ENCODE data around the gene ACTR1A. TPM values are rescaled to one million over a fixed set of nuclear protein-coding genes. Genes with fewer than 3 reads are reported as not detected.

Gene ACTR1A
- total and polyA plus RNA-seq, 7 experiments from 2014 or later, result 47.5 to 69.4 (median 58.9) TPM

DNA sequence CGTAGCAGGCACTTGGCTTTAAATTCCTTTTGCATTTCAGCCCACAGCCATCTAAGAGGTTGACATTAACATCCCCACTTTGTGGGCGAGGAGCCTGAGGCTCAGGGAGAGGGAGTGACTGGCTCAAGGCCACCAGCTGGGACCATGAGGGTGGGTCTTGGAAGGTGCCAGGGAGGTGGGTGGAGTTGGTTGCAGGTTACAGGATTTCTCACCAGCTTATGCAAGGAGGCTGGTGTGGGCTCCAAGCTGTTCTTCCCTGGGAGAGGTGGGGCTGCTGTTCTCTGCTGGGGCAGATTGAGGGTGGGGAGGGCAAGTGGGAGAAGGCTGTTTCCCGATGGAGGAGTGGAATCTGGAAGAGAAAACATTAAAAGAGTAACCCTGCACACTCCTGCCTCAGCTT lies 37.0 kb downstream of the ACTR1A start:
- H3K9me3 ChIP-seq (ENCODE audit: control insufficient read depth in 2 of 3, low read length in 3 of 3), result no peaks in the 10 kb centered on the region

DNA sequence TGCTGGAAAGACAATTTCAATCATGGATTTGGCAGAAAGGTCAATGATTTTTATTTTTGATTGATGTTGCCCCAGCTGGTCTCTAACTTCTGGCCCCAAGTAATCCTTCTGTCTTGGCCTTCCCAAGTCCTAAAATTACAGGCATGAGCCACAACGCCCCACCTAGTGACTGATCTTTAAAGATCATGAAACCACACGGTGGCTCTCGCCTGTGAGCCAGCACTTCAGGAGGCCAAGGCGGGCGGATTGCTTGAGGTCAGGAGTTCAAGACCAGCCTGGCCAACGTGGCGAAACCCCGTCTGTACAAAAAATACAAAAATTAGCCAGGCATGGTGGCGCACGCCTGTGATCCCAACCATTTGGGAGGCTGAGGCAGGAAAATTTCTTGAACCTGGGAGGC lies 38.5 kb downstream of the ACTR1A start:
- Histone ChIP-seq H3K4me1 (ENCODE audit: control insufficient read depth in 2 of 2, insufficient read depth in 2 of 2, low read length in 2 of 2) (peaks cover 9 to 14% of the 10 kb centered on the region in 2 donors), H3K36me3 (ENCODE audit: control insufficient read depth in 2 of 3, insufficient read depth in 3 of 3, low read length in 3 of 3) (peaks cover 0 to 4% (median 0%) of the 10 kb centered on the region in 3 experiments), H3K27me3 (ENCODE audit: control insufficient read depth in 2 of 2, insufficient read depth in 2 of 2, low read length in 2 of 2) (no peaks in the 10 kb centered on the region), H3K4me3 (ENCODE audit: low read length) (no peak overlapping the region), H3K9me3 (ENCODE audit: control insufficient read depth in 2 of 3, low read length in 3 of 3) (no peaks in the 10 kb centered on the region), H3K27ac (ENCODE audit: low read depth, low read length) (no peak overlapping the region)
- H3K9me3 Mint-ChIP-seq, result no peaks in the 10 kb centered on the region
- intact Hi-C loops (cut with micrococcal nuclease), result loop anchor here in 1 of 2 donors (5.0 kb wide), 2 partner anchors 312 to 332 kb away; partner anchors contain the start of genes NOLC1 and PPRC1
- peak overlapping the region in 1 of 10 donors; percentile 7 for H3K4me3 Mint-ChIP-seq
- H3K27ac Mint-ChIP-seq, result no peak overlapping the region
- peaks cover 20 to 39% (median 34%) of the 10 kb centered on the region in 7 donors for H3K4me1 Mint-ChIP-seq
- CTCF ChIA-PET, result interaction anchor here (0.7 kb wide), 2 partner anchors 15 to 117 kb away, joined by 3 read pairs; no protein-coding TSS in a partner anchor
- ATAC-seq, result no peak
- DNase-seq, result no peak
- peaks cover 0 to 2% (median 0%) of the 10 kb centered on the region in 5 donors for H3K27me3 Mint-ChIP-seq
- peaks cover 0 to 6% (median 3%) of the 10 kb centered on the region in 5 donors for H3K36me3 Mint-ChIP-seq
- POLR2A ChIA-PET, result interaction anchor here (0.6 to 1.2 kb wide), 2 partner anchors 14 to 29 kb away, joined by 3 read pairs; no protein-coding TSS in a partner anchor

More for the DNA sequence above, 37.0 kb downstream of the ACTR1A start:
- no peak for DNase-seq
- Mint-ChIP-seq H3K9me3 (no peaks in the 10 kb centered on the region), H3K36me3 (peaks cover 0 to 10% (median 5%) of the 10 kb centered on the region in 5 donors), H3K27ac (no peak overlapping the region), H3K4me3 (no peak overlapping the region), H3K4me1 (peaks cover 21 to 41% (median 30%) of the 10 kb centered on the region in 7 donors), H3K27me3 (peaks cover 0 to 2% (median 0%) of the 10 kb centered on the region in 5 donors)
- intact Hi-C loops (cut with micrococcal nuclease), result no loop called here
- Histone ChIP-seq H3K4me3 (ENCODE audit: low read length) (no peak overlapping the region), H3K4me1 (ENCODE audit: control insufficient read depth in 2 of 2, insufficient read depth in 2 of 2, low read length in 2 of 2) (peaks cover 9 to 14% of the 10 kb centered on the region in 2 donors), H3K27ac (ENCODE audit: low read depth, low read length) (no peak overlapping the region), H3K36me3 (ENCODE audit: control insufficient read depth in 2 of 3, insufficient read depth in 3 of 3, low read length in 3 of 3) (peaks cover 0 to 10% (median 0%) of the 10 kb centered on the region in 3 experiments), H3K27me3 (ENCODE audit: control insufficient read depth in 2 of 2, insufficient read depth in 2 of 2, low read length in 2 of 2) (no peaks in the 10 kb centered on the region)
- CTCF ChIA-PET, result interaction anchor here (0.9 to 1.1 kb wide), 3 partner anchors 13 to 218 kb away, joined by 3 to 4 read pairs (median 3); no protein-coding TSS in a partner anchor
- no peak for ATAC-seq
- POLR2A ChIA-PET, result interaction anchor here (1.0 to 1.3 kb wide), 3 partner anchors 14 to 62 kb away, joined by 3 to 4 read pairs (median 4); partner anchors contain the start of gene C10orf95

GRCh38 chr10:102462512-102463054 lies 39.9 kb downstream of the ACTR1A start:
- POLR2A ChIA-PET, result interaction anchor here (0.6 to 5.5 kb wide), 5 partner anchors 9 to 342 kb away, joined by 3 to 73 read pairs (median 3); partner anchors contain the start of gene C10orf95
- Mint-ChIP-seq H3K4me1 (peaks cover 19 to 38% (median 34%) of the 10 kb centered on the region in 7 donors), H3K27ac (peak overlapping the region in 1 of 9 donors; percentile 8), H3K27me3 (peaks cover 0 to 2% (median 0%) of the 10 kb centered on the region in 5 donors), H3K4me3 (peak overlapping the region; percentile 64 to 96 (median 89)), H3K9me3 (no peaks in the 10 kb centered on the region), H3K36me3 (peaks cover 0 to 4% (median 0%) of the 10 kb centered on the region in 5 donors)
- H3K27me3 ChIP-seq (ENCODE audit: control insufficient read depth in 2 of 2, insufficient read depth in 2 of 2, low read length in 2 of 2), result no peaks in the 10 kb centered on the region
- no peak for ATAC-seq
- no peak for DNase-seq
- H3K9me3 ChIP-seq (ENCODE audit: control insufficient read depth in 2 of 3, low read length in 3 of 3), result no peaks in the 10 kb centered on the region
- intact Hi-C loops (cut with micrococcal nuclease), result loop anchor here in 1 of 2 donors (5.0 kb wide), 2 partner anchors 310 to 330 kb away; partner anchors contain the start of genes NOLC1 and PPRC1
- H3K4me1 ChIP-seq (ENCODE audit: control insufficient read depth in 2 of 2, insufficient read depth in 2 of 2, low read length in 2 of 2), result peaks cover 9 to 14% of the 10 kb centered on the region in 2 donors
- H3K36me3 ChIP-seq (ENCODE audit: control insufficient read depth in 2 of 3, insufficient read depth in 3 of 3, low read length in 3 of 3), result no peaks in the 10 kb centered on the region
- H3K27ac ChIP-seq (ENCODE audit: low read depth, low read length), result no peak overlapping the region
- CTCF ChIA-PET, result interaction anchor here (2.3 kb wide), 1 partner anchor 41 kb away, joined by 11 read pairs; the partner anchor contains the start of gene FBXL15
- no peak overlapping the region for H3K4me3 ChIP-seq (ENCODE audit: low read length)

GRCh38 chr10:102461187-102462054 lies 41.1 kb downstream of the ACTR1A start:
- POLR2A ChIA-PET, result interaction anchor here (0.7 to 5.5 kb wide), 16 partner anchors 10 to 678 kb away, joined by 3 to 73 read pairs (median 4); partner anchors contain the start of genes ACTR1A, C10orf95, CUEDC2 and FBXL15
- peak overlapping the region; percentile 93 for H3K4me3 ChIP-seq (ENCODE audit: low read length)
- Mint-ChIP-seq H3K27ac (peak overlapping the region; percentile 72 to 90 (median 85)), H3K4me3 (peak overlapping the region; percentile 83 to 96 (median 92)), H3K4me1 (peaks cover 19 to 40% (median 34%) of the 10 kb centered on the region in 7 donors), H3K9me3 (no peaks in the 10 kb centered on the region), H3K27me3 (peaks cover 0 to 2% (median 0%) of the 10 kb centered on the region in 5 donors), H3K36me3 (no peaks in the 10 kb centered on the region)
- intact Hi-C loops (cut with micrococcal nuclease), result loop anchor here (1.0 to 5.0 kb wide), 12 partner anchors 11 to 329 kb away; partner anchors contain the start of genes ACTR1A (in 2 of the 2), CUEDC2 (in 2 of the 2), GBF1 (in 1 of the 2) and NOLC1 (in 1 of the 2)
- H3K4me1 ChIP-seq (ENCODE audit: control insufficient read depth in 2 of 2, insufficient read depth in 2 of 2, low read length in 2 of 2), result peaks cover 9 to 14% of the 10 kb centered on the region in 2 donors
- H3K9me3 ChIP-seq (ENCODE audit: control insufficient read depth in 2 of 3, low read length in 3 of 3), result no peaks in the 10 kb centered on the region
- DNase-seq (peak; percentile 84 to 95 (median 90)), ATAC-seq (peak; percentile 99)
- H3K36me3 ChIP-seq (ENCODE audit: control insufficient read depth in 2 of 3, insufficient read depth in 3 of 3, low read length in 3 of 3), result peaks cover 0 to 1% (median 0%) of the 10 kb centered on the region in 3 experiments
- CTCF ChIA-PET, result interaction anchor here (0.7 to 2.3 kb wide), 6 partner anchors 17 to 122 kb away, joined by 3 to 11 read pairs (median 4); partner anchors contain the start of gene FBXL15
- H3K27ac ChIP-seq (ENCODE audit: low read depth, low read length), result peak overlapping the region; percentile 74
- H3K27me3 ChIP-seq (ENCODE audit: control insufficient read depth in 2 of 2, insufficient read depth in 2 of 2, low read length in 2 of 2), result no peaks in the 10 kb centered on the region

GRCh38 chr10:102460836-102461186 lies 41.7 kb downstream of the ACTR1A start:
- Mint-ChIP-seq H3K36me3 (peaks cover 0 to 1% (median 0%) of the 10 kb centered on the region in 5 donors), H3K27me3 (peaks cover 0 to 2% (median 0%) of the 10 kb centered on the region in 5 donors), H3K4me1 (peaks cover 19 to 40% (median 34%) of the 10 kb centered on the region in 7 donors), H3K9me3 (no peaks in the 10 kb centered on the region), H3K27ac (peak overlapping the region in 8 of 9 donors; percentile 59 to 90 (median 85)), H3K4me3 (peak overlapping the region; percentile 83 to 96 (median 92))
- ChIA-PET POLR2A (interaction anchor here (0.7 to 5.5 kb wide), 11 partner anchors 10 to 67 kb away, joined by 3 to 73 read pairs (median 4); partner anchors contain the start of genes ACTR1A, C10orf95 and CUEDC2), CTCF (interaction anchor here (1.1 to 2.3 kb wide), 5 partner anchors 18 to 123 kb away, joined by 3 to 11 read pairs (median 3); partner anchors contain the start of gene FBXL15)
- peaks cover 9 to 14% of the 10 kb centered on the region in 2 donors for H3K4me1 ChIP-seq (ENCODE audit: control insufficient read depth in 2 of 2, insufficient read depth in 2 of 2, low read length in 2 of 2)
- DNase-seq, result no peak
- peak overlapping the region; percentile 93 for H3K4me3 ChIP-seq (ENCODE audit: low read length)
- peak overlapping the region; percentile 74 for H3K27ac ChIP-seq (ENCODE audit: low read depth, low read length)
- no peaks in the 10 kb centered on the region for H3K27me3 ChIP-seq (ENCODE audit: control insufficient read depth in 2 of 2, insufficient read depth in 2 of 2, low read length in 2 of 2)
- peak; percentile 16 for ATAC-seq
- peaks cover 0 to 7% (median 0%) of the 10 kb centered on the region in 3 experiments for H3K36me3 ChIP-seq (ENCODE audit: control insufficient read depth in 2 of 3, insufficient read depth in 3 of 3, low read length in 3 of 3)
- intact Hi-C loops (cut with micrococcal nuclease), result loop anchor here (1.0 to 5.0 kb wide), 12 partner anchors 11 to 329 kb away; partner anchors contain the start of genes ACTR1A (in 2 of the 2), CUEDC2 (in 2 of the 2), GBF1 (in 1 of the 2) and NOLC1 (in 1 of the 2)
- no peaks in the 10 kb centered on the region for H3K9me3 ChIP-seq (ENCODE audit: control insufficient read depth in 2 of 3, low read length in 3 of 3)
